Liver (tissue), 9 donors: ENCODE data around the gene GPC1. TPM values are rescaled to one million over a fixed set of nuclear protein-coding genes. Genes with fewer than 3 reads are reported as not detected.

Experiments
- DNase-seq: peaks from one replicate; pipeline ENCODE4 v3.0.0-alpha.2; 2017; ENCODE audit warnings: low spot score
- H3K27ac ChIP-seq, 2 donors: one replicate each; pipeline ENCODE4 v1.7.0; 2013; ENCODE audit warnings: inconsistent platforms in 2 of 2, low read length in 2 of 2, control low read depth in 1 of 2, low read depth in 1 of 2, mild to moderate bottlenecking in 1 of 2
- H3K27me3 ChIP-seq, 4 donors: one replicate each; pipeline versions ENCODE4 v1.6.1 to v1.7.0; 2013; ENCODE audit warnings: low read length in 3 of 4, inconsistent platforms in 1 of 4, mild to moderate bottlenecking in 1 of 4, moderate library complexity in 1 of 4; ENCODE audit not compliant: control insufficient read depth in 4 of 4, insufficient read depth in 4 of 4
- H3K36me3 ChIP-seq, 4 donors: one replicate each; pipeline versions ENCODE4 v1.6.1 to v1.7.0; 2013; ENCODE audit warnings: low read length in 3 of 4, mild to moderate bottlenecking in 3 of 4, low read depth in 1 of 4, moderate library complexity in 1 of 4; ENCODE audit not compliant: control insufficient read depth in 4 of 4, insufficient read depth in 3 of 4
- H3K4me1 ChIP-seq, 4 donors: one replicate each; pipeline versions ENCODE4 v1.6.1 to v1.7.0; 2013; ENCODE audit warnings: low read length in 3 of 4, mild to moderate bottlenecking in 3 of 4, moderate library complexity in 1 of 4; ENCODE audit not compliant: control insufficient read depth in 4 of 4, insufficient read depth in 4 of 4
- H3K4me3 ChIP-seq, 3 donors: one replicate each; pipeline versions ENCODE4 v1.6.1 to v1.7.0; 2013; ENCODE audit warnings: low read length in 3 of 3, control low read depth in 1 of 3, low read depth in 1 of 3, mild to moderate bottlenecking in 1 of 3
- H3K9ac ChIP-seq, 2 donors: one replicate each; pipeline ENCODE4 v1.7.0; 2013; ENCODE audit warnings: low read length in 2 of 2, mild to moderate bottlenecking in 2 of 2, moderate library complexity in 2 of 2, control low read depth in 1 of 2, low read depth in 1 of 2
- H3K9me3 ChIP-seq, 4 donors: one replicate each; pipeline versions ENCODE4 v1.6.1 to v1.7.0; 2013; ENCODE audit warnings: low read length in 3 of 4; ENCODE audit not compliant: control insufficient read depth in 4 of 4
- ATF3 ChIP-seq: IDR thresholded peaks from 2 replicates; pipeline ENCODE4 v1.6.1; 2016; ENCODE audit warnings: antibody characterized with exemption
- CTCF ChIP-seq: fragments of 150-350 bp; IDR thresholded peaks from 2 replicates; pipeline ENCODE4 v1.5.1; 2017; ENCODE audit warnings: improper control_type of control experiment, low read depth, low read length; ENCODE audit not compliant: missing input control
- EGR1 ChIP-seq, 2 donors: IDR thresholded peaks; 2 replicates each; pipeline ENCODE4 v1.6.1; 2016 to 2018; ENCODE audit warnings: antibody characterized with exemption in 2 of 2, low read depth in 2 of 2
- FOXA1 ChIP-seq: IDR thresholded peaks from 2 replicates; pipeline ENCODE4 v1.6.1; 2016; ENCODE audit warnings: antibody characterized with exemption
- FOXA2 ChIP-seq: IDR thresholded peaks from 2 replicates; pipeline ENCODE4 v1.6.1; 2016; ENCODE audit warnings: antibody characterized with exemption
- GABPA ChIP-seq, 2 donors: IDR thresholded peaks in 1 of 2; conservative IDR thresholded peaks in 1 of 2; 2 replicates each; pipeline ENCODE4 v1.6.1; 2016; ENCODE audit warnings: antibody characterized with exemption in 2 of 2, mild to moderate bottlenecking in 1 of 2, moderate library complexity in 1 of 2
- HNF4A ChIP-seq, 2 donors: conservative IDR thresholded peaks; 2 replicates each; pipeline ENCODE4 v1.6.1; 2016; ENCODE audit warnings: antibody characterized with exemption in 2 of 2, mild to moderate bottlenecking in 2 of 2
- HNF4G ChIP-seq: IDR thresholded peaks from 2 replicates; pipeline ENCODE4 v1.6.1; 2016; ENCODE audit warnings: antibody characterized with exemption
- JUND ChIP-seq, 2 donors: IDR thresholded peaks; 2 replicates each; pipeline ENCODE4 v1.6.1; 2016; ENCODE audit warnings: antibody characterized with exemption in 2 of 2
- MAX ChIP-seq: IDR thresholded peaks from 2 replicates; pipeline ENCODE4 v1.6.1; 2016; ENCODE audit warnings: antibody characterized with exemption
- NR2F2 ChIP-seq: IDR thresholded peaks from 2 replicates; pipeline ENCODE4 v1.6.1; 2016; ENCODE audit warnings: antibody characterized with exemption
- RAD21 ChIP-seq, 2 donors: IDR thresholded peaks; 2 replicates each; pipeline ENCODE4 v1.6.1; 2016; ENCODE audit warnings: antibody characterized with exemption in 2 of 2, mild to moderate bottlenecking in 2 of 2
- REST ChIP-seq: IDR thresholded peaks from 2 replicates; pipeline ENCODE4 v1.6.1; 2016; ENCODE audit warnings: antibody characterized with exemption, mild to moderate bottlenecking
- RXRA ChIP-seq, 2 donors: IDR thresholded peaks; 2 replicates each; pipeline ENCODE4 v1.6.1; 2017 to 2018; ENCODE audit warnings: antibody characterized with exemption in 2 of 2, mild to moderate bottlenecking in 1 of 2
- SP1 ChIP-seq: IDR thresholded peaks from 2 replicates; pipeline ENCODE4 v1.6.1; 2018; ENCODE audit warnings: antibody characterized with exemption, mild to moderate bottlenecking
- TAF1 ChIP-seq: conservative IDR thresholded peaks from 2 replicates; pipeline ENCODE4 v1.6.1; 2016; ENCODE audit warnings: antibody characterized with exemption, mild to moderate bottlenecking
- YY1 ChIP-seq: IDR thresholded peaks from 2 replicates; pipeline ENCODE4 v1.6.1; 2016; ENCODE audit warnings: antibody characterized with exemption, mild to moderate bottlenecking
- ZBTB33 ChIP-seq: IDR thresholded peaks from 2 replicates; pipeline ENCODE4 v1.6.1; 2016; ENCODE audit warnings: antibody characterized with exemption
- WGBS: extraction: QIAGEN DNeasy Blood & Tissue Kit; methylation state at CpG from one replicate; pipeline ENCODE4 v1.1.7; 2013; 5-methylcytosine and 5-hydroxymethylcytosine counted together
- polyA plus RNA-seq, 2 donors: library from polyadenylated mRNA; stranded (reverse) in 1 of 2; unstranded in 1 of 2; fragments of 200-250 nt in 1 of 2; fragments of >200 nt in 1 of 2; fragmentation: Nextera tagmentation in 1 of 2; extraction: Ambion mirVana in 1 of 2; gene quantifications; one replicate each; pipeline versions ENCODE4 v1.2.1 to v1.2.3, GENCODE V29; 2013 to 2015
- total RNA-seq, 2 donors: library from RNA; depleted of rRNA; stranded (reverse); fragments of >200 nt; gene quantifications; one replicate each; pipeline ENCODE4 v1.2.3, GENCODE V29; 2014
- donor health status: healthy.
- donor health status: healthy.
- donor health status: healthy.
- donor health status: healthy.
- donor health status: healthy.

Gene GPC1
- total and polyA plus RNA-seq, 4 donors = 3.2 to 41.0 (median 9.1) TPM

- no peak for DNase-seq
- Histone ChIP-seq H3K4me1 (no peaks in the 10 kb centered on the region), H3K4me3 (no peak overlapping the region), H3K36me3 (no peaks in the 10 kb centered on the region), H3K27ac (no peak overlapping the region), H3K9me3 (peaks cover 0 to 2% (median 0%) of the 10 kb centered on the region in 4 donors), H3K27me3 (no peaks in the 10 kb centered on the region), H3K9ac (no peak overlapping the region)
- TF ChIP-seq YY1 = no peak
- TF ChIP-seq ZBTB33 = no peak
- no peak for TF ChIP-seq HNF4A (conservative IDR thresholded peaks at IDR 0.05)
- no peak for TF ChIP-seq RXRA (IDR thresholded peaks at IDR 0.05)
- no peak for TF ChIP-seq SP1
- no peak for TF ChIP-seq HNF4G
- no peak for TF ChIP-seq CTCF
- no peak for TF ChIP-seq FOXA1
- TF ChIP-seq RAD21 (IDR thresholded peaks at IDR 0.05) = no peak
- TF ChIP-seq EGR1 (IDR thresholded peaks at IDR 0.05; ENCODE audit: low read depth in 2 of 2) = no peak
- no peak for TF ChIP-seq NR2F2
- no peak for TF ChIP-seq JUND (IDR thresholded peaks at IDR 0.05)
- TF ChIP-seq REST = no peak
- no peak for TF ChIP-seq ATF3
- no peak for TF ChIP-seq TAF1
- no peak for TF ChIP-seq GABPA (IDR thresholded peaks at IDR 0.05 in 1 of 2, conservative IDR thresholded peaks at IDR 0.05 in 1 of 2)
- no peak for TF ChIP-seq FOXA2
- no peak for TF ChIP-seq MAX
- 85% methylated on average over 12 of the region's 12 CpGs for WGBS
These were observed 43.6 kb downstream of the GPC1 start for GRCh38 chr2:240479111-240479501.
